WERI-Rb-1 (cell line): ENCODE results near the gene IL34.

Source experiments
- DNase-seq: peaks from one replicate; pipeline ENCODE4 v3.0.0-alpha.2; 2020
- H3K27ac ChIP-seq: fragments of 250-450 bp; sonication (Bioruptor Pico); 2 replicates; pipeline ENCODE4 v1.5.1; 2020; ENCODE audit warnings: mild to moderate bottlenecking, moderate library complexity
- H3K27me3 ChIP-seq: fragments of 250-450 bp; sonication (Bioruptor Pico); 2 replicates; pipeline ENCODE4 v1.5.1; 2021; ENCODE audit warnings: mild to moderate bottlenecking, low read depth, moderate library complexity; ENCODE audit not compliant: insufficient read depth, severe bottlenecking
- H3K36me3 ChIP-seq: fragments of 250-450 bp; sonication (Bioruptor Pico); 2 replicates; pipeline ENCODE4 v1.5.1; 2020; ENCODE audit warnings: mild to moderate bottlenecking, moderate library complexity
- H3K4me3 ChIP-seq: 2 replicates; pipeline ENCODE4 v1.5.1; 2011; ENCODE audit warnings: low read depth, mild to moderate bottlenecking, control low read depth, low read length
- H3K9me3 ChIP-seq: fragments of 250-450 bp; sonication (Bioruptor Pico); 2 replicates; pipeline ENCODE4 v1.5.1; 2021; ENCODE audit warnings: mild to moderate bottlenecking, moderate library complexity; ENCODE audit not compliant: severe bottlenecking
- TF ChIP-seq, protein P1 (sequence below): IDR thresholded peaks from 2 replicates; pipeline ENCODE4 v1.5.1; 2011; ENCODE audit warnings: low read depth, mild to moderate bottlenecking, control low read depth, inconsistent platforms, low read length

The IL34 gene

DNA sequence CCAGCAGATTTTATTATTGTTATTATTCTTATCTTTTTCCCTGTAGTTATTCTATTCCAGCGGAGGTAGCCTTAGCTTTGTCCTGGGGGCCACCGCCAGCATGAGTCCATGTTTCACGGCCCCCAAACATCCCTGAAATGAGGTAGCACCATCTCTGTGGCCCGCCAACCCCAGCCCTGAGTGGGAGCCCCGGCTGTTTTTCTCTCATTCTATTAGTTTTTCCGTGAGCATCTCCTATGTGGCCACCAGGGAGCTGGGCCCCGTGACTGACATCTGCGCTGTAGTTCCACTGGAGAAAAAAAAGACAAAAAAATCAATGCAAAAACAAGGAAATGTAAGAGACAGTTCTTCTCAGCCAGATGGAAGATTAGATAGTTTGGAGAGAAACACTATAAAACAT, 43.5 kb upstream of the IL34 start:
- TF ChIP-seq, protein P1, sequence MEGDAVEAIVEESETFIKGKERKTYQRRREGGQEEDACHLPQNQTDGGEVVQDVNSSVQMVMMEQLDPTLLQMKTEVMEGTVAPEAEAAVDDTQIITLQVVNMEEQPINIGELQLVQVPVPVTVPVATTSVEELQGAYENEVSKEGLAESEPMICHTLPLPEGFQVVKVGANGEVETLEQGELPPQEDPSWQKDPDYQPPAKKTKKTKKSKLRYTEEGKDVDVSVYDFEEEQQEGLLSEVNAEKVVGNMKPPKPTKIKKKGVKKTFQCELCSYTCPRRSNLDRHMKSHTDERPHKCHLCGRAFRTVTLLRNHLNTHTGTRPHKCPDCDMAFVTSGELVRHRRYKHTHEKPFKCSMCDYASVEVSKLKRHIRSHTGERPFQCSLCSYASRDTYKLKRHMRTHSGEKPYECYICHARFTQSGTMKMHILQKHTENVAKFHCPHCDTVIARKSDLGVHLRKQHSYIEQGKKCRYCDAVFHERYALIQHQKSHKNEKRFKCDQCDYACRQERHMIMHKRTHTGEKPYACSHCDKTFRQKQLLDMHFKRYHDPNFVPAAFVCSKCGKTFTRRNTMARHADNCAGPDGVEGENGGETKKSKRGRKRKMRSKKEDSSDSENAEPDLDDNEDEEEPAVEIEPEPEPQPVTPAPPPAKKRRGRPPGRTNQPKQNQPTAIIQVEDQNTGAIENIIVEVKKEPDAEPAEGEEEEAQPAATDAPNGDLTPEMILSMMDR: 0 out of 2 replicates have a peak, but pooled peaks have one; percentile 2

GRCh38 chr16:70604407-70605282, 41.7 kb upstream of the IL34 start:
- TF ChIP-seq, protein P1: no peak

More for the DNA sequence above, 43.5 kb upstream of the IL34 start:
- H3K4me3 ChIP-seq: no peak overlapping the region
- H3K36me3 ChIP-seq: no peaks in the 10 kb centered on the region
- no peak for DNase-seq
- no peaks in the 10 kb centered on the region for H3K9me3 ChIP-seq
- H3K27ac ChIP-seq: no peak overlapping the region
- no peaks in the 10 kb centered on the region for H3K27me3 ChIP-seq

DNA sequence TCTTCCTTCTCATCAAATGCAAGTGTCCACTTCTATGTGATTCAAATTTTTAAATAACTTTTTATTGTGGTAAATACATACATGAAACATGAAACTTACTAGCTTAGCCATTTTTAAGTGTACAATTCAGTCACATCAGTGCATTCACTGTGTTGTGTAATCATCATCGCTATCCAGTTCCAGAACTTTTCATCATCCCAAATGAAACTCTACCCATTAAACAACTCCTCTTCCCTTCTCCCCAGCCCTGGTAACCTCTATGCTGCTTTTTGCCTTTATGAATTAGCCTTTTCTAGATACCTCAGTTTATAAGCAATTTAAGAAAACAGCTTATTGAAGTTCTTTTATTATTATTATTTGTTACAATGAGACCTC, 41.1 kb upstream of the IL34 start:
- H3K36me3 ChIP-seq: no peaks in the 10 kb centered on the region
- TF ChIP-seq, protein P1: no peak
- no peak for DNase-seq

More at GRCh38 chr16:70604407-70605282, 41.7 kb upstream of the IL34 start:
- Histone ChIP-seq H3K36me3 (no peaks in the 10 kb centered on the region), H3K4me3 (no peak overlapping the region), H3K27ac (no peak overlapping the region), H3K27me3 (no peaks in the 10 kb centered on the region), H3K9me3 (no peaks in the 10 kb centered on the region)
- DNase-seq: no peak

DNA sequence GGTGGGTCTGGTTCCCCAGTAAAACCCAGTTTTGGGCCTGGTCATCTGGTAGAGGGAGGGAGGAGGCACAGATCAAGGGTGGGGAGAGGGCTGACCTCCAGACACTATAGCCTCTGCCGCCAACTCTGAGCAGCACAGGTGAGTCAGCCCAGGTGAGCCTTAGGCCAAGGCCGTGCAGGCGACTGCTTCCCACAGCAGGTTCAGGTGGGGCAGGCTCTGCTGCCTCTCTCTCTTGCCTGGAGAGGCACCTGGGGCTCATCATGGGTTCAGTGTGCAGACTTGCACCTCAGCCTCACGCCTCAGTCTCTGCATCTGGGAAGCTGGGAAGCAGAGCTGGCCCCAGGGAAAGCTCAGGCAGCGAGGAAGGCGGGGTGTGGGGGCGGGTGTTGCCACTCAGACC, 37.8 kb upstream of the IL34 start:
- DNase-seq: no peak
- Histone ChIP-seq H3K27ac (no peak overlapping the region), H3K4me3 (no peak overlapping the region), H3K9me3 (no peaks in the 10 kb centered on the region), H3K27me3 (no peaks in the 10 kb centered on the region), H3K36me3 (no peaks in the 10 kb centered on the region)
- TF ChIP-seq, protein P1: no peak

More for the DNA sequence above, 41.1 kb upstream of the IL34 start:
- no peak overlapping the region for H3K4me3 ChIP-seq
- no peaks in the 10 kb centered on the region for H3K27me3 ChIP-seq
- no peaks in the 10 kb centered on the region for H3K9me3 ChIP-seq
- H3K27ac ChIP-seq: no peak overlapping the region

DNA sequence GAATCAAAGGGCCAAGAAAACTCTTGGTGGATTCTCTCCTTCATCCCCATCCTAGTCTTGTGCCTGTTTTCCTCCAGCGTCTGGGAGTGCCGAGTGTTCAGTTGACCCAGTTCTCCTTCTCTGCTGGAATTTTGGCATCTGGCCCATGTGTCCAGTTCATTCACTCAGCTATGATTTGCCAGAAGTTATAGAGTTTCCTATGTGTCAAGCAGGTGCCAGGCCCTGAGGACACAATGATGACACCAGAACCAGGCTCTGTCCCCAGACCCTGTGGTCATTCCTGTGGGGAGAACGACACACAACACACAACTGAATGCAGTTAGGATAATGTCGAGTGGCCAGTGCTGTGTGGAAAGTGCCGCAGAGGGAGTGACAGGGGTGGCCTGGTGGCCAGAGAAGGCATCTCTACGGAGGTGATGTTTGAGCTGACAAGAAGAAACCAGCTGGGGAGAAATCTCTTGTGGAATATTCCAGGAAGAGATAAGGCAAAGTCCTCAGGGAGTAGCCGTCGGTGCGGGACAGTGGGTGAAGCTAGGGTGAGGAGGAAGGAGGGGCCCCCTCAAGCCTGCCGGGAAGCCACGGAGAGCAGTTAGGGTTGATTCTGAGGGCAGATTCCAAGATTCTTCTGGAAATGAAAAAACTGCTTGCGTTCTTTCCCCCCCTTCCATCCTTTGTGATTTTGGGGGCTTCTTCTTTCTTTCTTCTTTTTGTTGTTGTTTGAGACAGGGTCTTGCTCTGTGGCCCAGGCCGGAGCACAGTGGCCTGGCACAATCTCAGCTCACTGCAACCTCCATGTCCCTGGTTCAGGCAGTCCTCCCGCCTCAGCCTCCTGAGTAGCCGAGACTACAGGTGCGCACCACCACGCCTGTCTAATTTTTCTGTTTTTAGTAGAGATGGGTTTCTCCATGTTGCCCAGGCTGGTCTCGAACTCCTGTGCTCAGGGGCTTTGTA, 35.8 kb upstream of the IL34 start:
- Histone ChIP-seq H3K27me3 (no peaks in the 10 kb centered on the region), H3K4me3 (no peak overlapping the region), H3K27ac (no peak overlapping the region), H3K36me3 (no peaks in the 10 kb centered on the region), H3K9me3 (no peaks in the 10 kb centered on the region)
- TF ChIP-seq, protein P1: no peak
- DNase-seq: no peak
